ENCODE results near the gene PLAAT5.

GRCh38 chr11:63444160-63444559 is 46.8 kb downstream of the PLAAT5 start:
- TF ChIP-seq CTCF (conservative IDR thresholded peaks at IDR 0.05) (no peak), ZFX (IDR thresholded peaks at IDR 0.05) (no peak)

Measured in C4-2B (cell line).